ENCODE data around the gene ME3. TPM values are rescaled to one million over a fixed set of nuclear protein-coding genes. Genes with fewer than 3 reads are reported as not detected.

Gene ME3
- total and polyA plus RNA-seq, 4 donors, result 7.4 to 38.7 (median 21.2) TPM

DNA sequence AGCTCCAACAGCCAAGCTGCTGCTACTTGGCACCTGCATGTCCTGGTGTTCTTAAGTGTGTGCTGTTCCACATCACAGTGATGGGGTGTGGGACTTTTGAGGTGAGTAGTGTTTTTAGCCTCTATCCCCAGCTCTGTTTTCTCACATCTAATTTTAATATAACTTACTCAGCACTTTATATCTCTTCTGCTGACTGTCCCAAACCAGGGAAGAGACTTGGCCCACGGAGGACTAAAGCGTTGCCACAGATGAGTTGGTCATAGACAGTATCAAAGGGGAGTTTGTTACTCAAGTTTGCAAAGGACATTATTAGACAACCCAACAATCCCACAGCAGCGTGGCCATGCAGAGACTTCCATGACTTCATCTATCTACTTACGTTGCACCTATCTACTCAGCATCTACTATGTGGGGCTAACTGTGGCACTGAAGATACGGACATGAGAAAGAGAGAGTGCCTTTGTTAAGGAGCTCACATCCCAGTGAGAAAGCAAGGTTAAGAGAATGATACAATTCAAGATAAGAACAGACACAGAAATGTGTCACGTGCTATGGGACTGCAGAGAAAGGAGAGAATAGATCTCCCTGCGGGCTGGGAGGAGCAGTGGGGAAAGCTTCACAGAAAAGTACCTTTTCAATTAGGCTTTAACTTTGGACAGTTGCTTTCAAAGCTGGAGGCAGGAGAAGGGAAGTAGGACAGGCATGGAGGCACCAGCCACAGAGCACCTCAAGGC lies 82.4 kb downstream of the ME3 start:
- Histone ChIP-seq H3K4me1 (ENCODE audit: control insufficient read depth in 5 of 5, insufficient read depth in 5 of 5, low read length in 5 of 5) (peaks cover 0 to 16% (median 12%) of the 10 kb centered on the region in 5 donors), H3K27me3 (ENCODE audit: control insufficient read depth in 3 of 3, insufficient read depth in 3 of 3, low read length in 2 of 3) (no peaks in the 10 kb centered on the region), H3K4me3 (no peak overlapping the region), H3K27ac (ENCODE audit: low read depth in 1 of 2, low read length in 1 of 2) (no peak overlapping the region), H3K36me3 (ENCODE audit: control insufficient read depth in 4 of 4, insufficient read depth in 4 of 4, low read length in 4 of 4) (no peaks in the 10 kb centered on the region), H3K9ac (ENCODE audit: insufficient read depth in 1 of 2, low read length in 2 of 2) (no peak overlapping the region), H3K9me3 (ENCODE audit: control insufficient read depth in 4 of 4, insufficient read depth in 3 of 4, low read length in 3 of 4) (no peaks in the 10 kb centered on the region)
- WGBS, 2 donors, result 93 to 95% methylated on average over 7 of the region's 7 CpGs
- no peak for ATAC-seq (ENCODE audit: insufficient read depth, low FRiP score)
- TF ChIP-seq, protein P1, sequence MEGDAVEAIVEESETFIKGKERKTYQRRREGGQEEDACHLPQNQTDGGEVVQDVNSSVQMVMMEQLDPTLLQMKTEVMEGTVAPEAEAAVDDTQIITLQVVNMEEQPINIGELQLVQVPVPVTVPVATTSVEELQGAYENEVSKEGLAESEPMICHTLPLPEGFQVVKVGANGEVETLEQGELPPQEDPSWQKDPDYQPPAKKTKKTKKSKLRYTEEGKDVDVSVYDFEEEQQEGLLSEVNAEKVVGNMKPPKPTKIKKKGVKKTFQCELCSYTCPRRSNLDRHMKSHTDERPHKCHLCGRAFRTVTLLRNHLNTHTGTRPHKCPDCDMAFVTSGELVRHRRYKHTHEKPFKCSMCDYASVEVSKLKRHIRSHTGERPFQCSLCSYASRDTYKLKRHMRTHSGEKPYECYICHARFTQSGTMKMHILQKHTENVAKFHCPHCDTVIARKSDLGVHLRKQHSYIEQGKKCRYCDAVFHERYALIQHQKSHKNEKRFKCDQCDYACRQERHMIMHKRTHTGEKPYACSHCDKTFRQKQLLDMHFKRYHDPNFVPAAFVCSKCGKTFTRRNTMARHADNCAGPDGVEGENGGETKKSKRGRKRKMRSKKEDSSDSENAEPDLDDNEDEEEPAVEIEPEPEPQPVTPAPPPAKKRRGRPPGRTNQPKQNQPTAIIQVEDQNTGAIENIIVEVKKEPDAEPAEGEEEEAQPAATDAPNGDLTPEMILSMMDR (IDR thresholded peaks at IDR 0.05; ENCODE audit: control extremely low read depth, extremely low read depth), result no peak
- no peak for DNase-seq

DNA sequence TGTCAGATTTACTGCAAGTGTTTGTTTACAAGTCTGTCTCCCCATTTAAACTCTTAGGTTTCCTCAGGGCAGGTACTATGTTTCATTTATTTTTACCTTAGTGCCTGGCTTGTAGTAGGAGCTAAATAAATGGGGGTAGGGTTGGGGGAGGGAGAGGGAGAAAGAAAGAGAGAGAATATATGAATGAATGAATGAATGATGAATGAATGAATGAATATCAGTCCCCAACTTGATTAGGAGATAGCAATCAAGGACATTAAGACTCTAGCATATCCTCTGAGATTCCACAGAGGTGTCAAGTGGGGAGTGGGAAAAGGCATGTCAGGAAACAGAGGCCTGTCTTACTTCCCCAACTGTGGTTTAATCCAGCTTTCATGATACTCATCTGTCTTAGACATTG lies 83.2 kb downstream of the ME3 start:
- peaks cover 0 to 16% (median 12%) of the 10 kb centered on the region in 5 donors for H3K4me1 ChIP-seq (ENCODE audit: control insufficient read depth in 5 of 5, insufficient read depth in 5 of 5, low read length in 5 of 5)
- TF ChIP-seq, protein P1 (IDR thresholded peaks at IDR 0.05; ENCODE audit: control extremely low read depth, extremely low read depth), result no peak
- H3K27me3 ChIP-seq (ENCODE audit: control insufficient read depth in 3 of 3, insufficient read depth in 3 of 3, low read length in 2 of 3), result no peaks in the 10 kb centered on the region
- H3K27ac ChIP-seq (ENCODE audit: low read depth in 1 of 2, low read length in 1 of 2), result no peak overlapping the region
- H3K9me3 ChIP-seq (ENCODE audit: control insufficient read depth in 4 of 4, insufficient read depth in 3 of 4, low read length in 3 of 4), result no peaks in the 10 kb centered on the region
- no peak overlapping the region for H3K9ac ChIP-seq (ENCODE audit: insufficient read depth in 1 of 2, low read length in 2 of 2)
- ATAC-seq (ENCODE audit: insufficient read depth, low FRiP score) (no peak), DNase-seq (no peak)
- H3K36me3 ChIP-seq (ENCODE audit: control insufficient read depth in 4 of 4, insufficient read depth in 4 of 4, low read length in 4 of 4), result no peaks in the 10 kb centered on the region
- H3K4me3 ChIP-seq, result no peak overlapping the region

DNA sequence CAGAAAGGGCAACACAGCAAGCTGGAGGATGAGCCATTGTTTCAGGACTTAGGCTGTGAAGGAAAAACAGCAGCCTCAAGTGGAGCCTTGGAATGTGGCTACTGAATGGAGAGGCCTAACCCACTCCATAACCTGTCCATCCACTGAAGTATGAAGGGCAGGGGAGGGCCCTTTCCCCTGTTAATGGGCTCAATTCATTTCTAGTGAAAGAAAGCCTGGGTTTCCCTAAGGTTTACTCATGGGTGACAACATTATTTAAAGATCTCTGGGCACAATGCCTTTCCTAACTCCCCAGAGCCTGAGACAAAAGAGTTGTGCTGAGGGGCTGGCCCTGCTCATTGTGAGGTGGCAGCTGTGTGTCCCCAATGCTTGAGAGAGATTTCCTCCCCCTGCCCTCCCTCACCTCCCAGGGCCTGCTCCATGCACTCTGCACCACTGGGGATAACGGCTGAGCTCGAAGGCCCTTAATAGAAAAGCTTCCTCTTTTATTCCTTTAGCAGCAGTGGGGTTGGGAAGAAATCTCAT lies 83.8 kb downstream of the ME3 start:
- WGBS, 2 donors, result 27 to 45% methylated on average over 2 of the region's 2 CpGs
- H3K4me1 ChIP-seq (ENCODE audit: control insufficient read depth in 5 of 5, insufficient read depth in 5 of 5, low read length in 5 of 5), result peaks cover 0 to 16% (median 12%) of the 10 kb centered on the region in 5 donors
- H3K27ac ChIP-seq (ENCODE audit: low read depth in 1 of 2, low read length in 1 of 2), result no peak overlapping the region
- ATAC-seq (ENCODE audit: insufficient read depth, low FRiP score) (peak; percentile 58), DNase-seq (peak; percentile 60 to 72 (median 70))
- H3K9ac ChIP-seq (ENCODE audit: insufficient read depth in 1 of 2, low read length in 2 of 2), result no peak overlapping the region
- no peaks in the 10 kb centered on the region for H3K27me3 ChIP-seq (ENCODE audit: control insufficient read depth in 3 of 3, insufficient read depth in 3 of 3, low read length in 2 of 3)
- H3K4me3 ChIP-seq, result no peak overlapping the region
- H3K9me3 ChIP-seq (ENCODE audit: control insufficient read depth in 4 of 4, insufficient read depth in 3 of 4, low read length in 3 of 4), result no peaks in the 10 kb centered on the region
- TF ChIP-seq, protein P1 (IDR thresholded peaks at IDR 0.05; ENCODE audit: control extremely low read depth, extremely low read depth), result no peak
- no peaks in the 10 kb centered on the region for H3K36me3 ChIP-seq (ENCODE audit: control insufficient read depth in 4 of 4, insufficient read depth in 4 of 4, low read length in 4 of 4)
